Esophagus muscularis mucosa (tissue), 4 donors: ENCODE measurements around the gene SLC51A.

ENCODE experiments used
- EP300 ChIP-seq: sonication (generic); formaldehyde crosslinking; IDR thresholded peaks from one replicate; pipeline ENCODE4 v1.6.1; 2017; ENCODE audit warnings: antibody characterized with exemption
- POLR2A ChIP-seq: fragments of 450-650 bp; IDR thresholded peaks from one replicate; pipeline ENCODE4 v1.6.1; 2017; ENCODE audit warnings: antibody characterized with exemption, moderate library complexity, mild to moderate bottlenecking, low read depth
- POLR2AphosphoS5 ChIP-seq, 2 donors: sonication (generic); formaldehyde crosslinking; IDR thresholded peaks; one replicate each; pipeline ENCODE4 v1.6.1; 2017; ENCODE audit warnings: antibody characterized with exemption in 2 of 2
- TF ChIP-seq, protein P1 (sequence below), 3 experiments: fragments of 200-600 bp in 2 of 3; fragments of 450-650 bp in 1 of 3; sonication (generic) in 2 of 3; IDR thresholded peaks; one replicate each; pipeline ENCODE4 v1.5.1; 2017 to 2019; ENCODE audit warnings: antibody characterized with exemption in 3 of 3, mild to moderate bottlenecking in 2 of 3, moderate library complexity in 1 of 3

DNA sequence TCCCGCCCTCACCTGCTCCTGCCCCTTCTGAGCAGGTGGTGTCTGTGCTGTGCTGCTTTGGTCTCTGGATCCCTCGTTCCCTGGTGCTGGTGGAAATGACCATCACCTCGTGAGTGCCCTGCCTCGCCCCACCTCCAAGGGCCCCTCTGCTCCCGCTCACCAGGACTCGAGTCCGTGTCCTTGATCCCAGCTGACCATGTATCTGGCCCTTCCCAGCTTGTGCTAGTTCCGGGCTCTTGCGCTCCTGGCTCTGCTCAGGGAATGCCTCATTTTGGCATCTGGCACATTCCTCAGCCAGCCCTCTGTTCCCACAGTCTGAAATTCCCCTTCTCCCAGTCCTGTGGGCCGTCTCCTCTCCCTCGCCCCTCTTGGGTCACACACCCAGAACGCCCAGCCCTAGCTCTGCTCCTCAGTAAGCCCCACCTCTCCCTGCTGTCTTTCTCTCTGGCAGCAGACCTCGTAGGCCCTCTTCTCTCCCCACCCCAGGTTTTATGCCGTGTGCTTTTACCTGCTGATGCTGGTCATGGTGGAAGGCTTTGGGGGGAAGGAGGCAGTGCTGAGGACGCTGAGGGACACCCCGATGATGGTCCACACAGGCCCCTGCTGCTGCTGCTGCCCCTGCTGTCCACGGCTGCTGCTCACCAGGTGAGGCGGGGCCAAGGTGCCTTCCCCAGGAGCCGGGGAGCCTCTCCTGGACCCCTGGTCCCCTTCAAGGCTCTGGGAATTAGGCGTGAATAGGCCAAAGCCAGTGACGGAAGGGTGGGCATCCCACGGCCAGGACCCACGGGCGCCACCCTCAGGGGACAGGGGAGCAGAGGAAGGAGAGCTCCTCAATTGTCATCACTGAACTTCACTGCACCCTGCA is 11.5 kb downstream of the SLC51A start:
- TF ChIP-seq, protein P1, sequence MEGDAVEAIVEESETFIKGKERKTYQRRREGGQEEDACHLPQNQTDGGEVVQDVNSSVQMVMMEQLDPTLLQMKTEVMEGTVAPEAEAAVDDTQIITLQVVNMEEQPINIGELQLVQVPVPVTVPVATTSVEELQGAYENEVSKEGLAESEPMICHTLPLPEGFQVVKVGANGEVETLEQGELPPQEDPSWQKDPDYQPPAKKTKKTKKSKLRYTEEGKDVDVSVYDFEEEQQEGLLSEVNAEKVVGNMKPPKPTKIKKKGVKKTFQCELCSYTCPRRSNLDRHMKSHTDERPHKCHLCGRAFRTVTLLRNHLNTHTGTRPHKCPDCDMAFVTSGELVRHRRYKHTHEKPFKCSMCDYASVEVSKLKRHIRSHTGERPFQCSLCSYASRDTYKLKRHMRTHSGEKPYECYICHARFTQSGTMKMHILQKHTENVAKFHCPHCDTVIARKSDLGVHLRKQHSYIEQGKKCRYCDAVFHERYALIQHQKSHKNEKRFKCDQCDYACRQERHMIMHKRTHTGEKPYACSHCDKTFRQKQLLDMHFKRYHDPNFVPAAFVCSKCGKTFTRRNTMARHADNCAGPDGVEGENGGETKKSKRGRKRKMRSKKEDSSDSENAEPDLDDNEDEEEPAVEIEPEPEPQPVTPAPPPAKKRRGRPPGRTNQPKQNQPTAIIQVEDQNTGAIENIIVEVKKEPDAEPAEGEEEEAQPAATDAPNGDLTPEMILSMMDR (IDR thresholded peaks at IDR 0.05) = no peak
- TF ChIP-seq EP300 = no peak
- no peak for TF ChIP-seq POLR2A
- TF ChIP-seq POLR2AphosphoS5 (IDR thresholded peaks at IDR 0.05) = no peak
